NCI-H1092 (cell line): ENCODE results near the gene ALPK3.

Experiments used
- DNase-seq: peaks from one replicate; lab custom pipeline; 2025; lab: John Stamatoyannopoulos, UW

Gene ALPK3, protein sequence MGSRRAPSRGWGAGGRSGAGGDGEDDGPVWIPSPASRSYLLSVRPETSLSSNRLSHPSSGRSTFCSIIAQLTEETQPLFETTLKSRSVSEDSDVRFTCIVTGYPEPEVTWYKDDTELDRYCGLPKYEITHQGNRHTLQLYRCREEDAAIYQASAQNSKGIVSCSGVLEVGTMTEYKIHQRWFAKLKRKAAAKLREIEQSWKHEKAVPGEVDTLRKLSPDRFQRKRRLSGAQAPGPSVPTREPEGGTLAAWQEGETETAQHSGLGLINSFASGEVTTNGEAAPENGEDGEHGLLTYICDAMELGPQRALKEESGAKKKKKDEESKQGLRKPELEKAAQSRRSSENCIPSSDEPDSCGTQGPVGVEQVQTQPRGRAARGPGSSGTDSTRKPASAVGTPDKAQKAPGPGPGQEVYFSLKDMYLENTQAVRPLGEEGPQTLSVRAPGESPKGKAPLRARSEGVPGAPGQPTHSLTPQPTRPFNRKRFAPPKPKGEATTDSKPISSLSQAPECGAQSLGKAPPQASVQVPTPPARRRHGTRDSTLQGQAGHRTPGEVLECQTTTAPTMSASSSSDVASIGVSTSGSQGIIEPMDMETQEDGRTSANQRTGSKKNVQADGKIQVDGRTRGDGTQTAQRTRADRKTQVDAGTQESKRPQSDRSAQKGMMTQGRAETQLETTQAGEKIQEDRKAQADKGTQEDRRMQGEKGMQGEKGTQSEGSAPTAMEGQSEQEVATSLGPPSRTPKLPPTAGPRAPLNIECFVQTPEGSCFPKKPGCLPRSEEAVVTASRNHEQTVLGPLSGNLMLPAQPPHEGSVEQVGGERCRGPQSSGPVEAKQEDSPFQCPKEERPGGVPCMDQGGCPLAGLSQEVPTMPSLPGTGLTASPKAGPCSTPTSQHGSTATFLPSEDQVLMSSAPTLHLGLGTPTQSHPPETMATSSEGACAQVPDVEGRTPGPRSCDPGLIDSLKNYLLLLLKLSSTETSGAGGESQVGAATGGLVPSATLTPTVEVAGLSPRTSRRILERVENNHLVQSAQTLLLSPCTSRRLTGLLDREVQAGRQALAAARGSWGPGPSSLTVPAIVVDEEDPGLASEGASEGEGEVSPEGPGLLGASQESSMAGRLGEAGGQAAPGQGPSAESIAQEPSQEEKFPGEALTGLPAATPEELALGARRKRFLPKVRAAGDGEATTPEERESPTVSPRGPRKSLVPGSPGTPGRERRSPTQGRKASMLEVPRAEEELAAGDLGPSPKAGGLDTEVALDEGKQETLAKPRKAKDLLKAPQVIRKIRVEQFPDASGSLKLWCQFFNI (N-terminal part only)

DNA sequence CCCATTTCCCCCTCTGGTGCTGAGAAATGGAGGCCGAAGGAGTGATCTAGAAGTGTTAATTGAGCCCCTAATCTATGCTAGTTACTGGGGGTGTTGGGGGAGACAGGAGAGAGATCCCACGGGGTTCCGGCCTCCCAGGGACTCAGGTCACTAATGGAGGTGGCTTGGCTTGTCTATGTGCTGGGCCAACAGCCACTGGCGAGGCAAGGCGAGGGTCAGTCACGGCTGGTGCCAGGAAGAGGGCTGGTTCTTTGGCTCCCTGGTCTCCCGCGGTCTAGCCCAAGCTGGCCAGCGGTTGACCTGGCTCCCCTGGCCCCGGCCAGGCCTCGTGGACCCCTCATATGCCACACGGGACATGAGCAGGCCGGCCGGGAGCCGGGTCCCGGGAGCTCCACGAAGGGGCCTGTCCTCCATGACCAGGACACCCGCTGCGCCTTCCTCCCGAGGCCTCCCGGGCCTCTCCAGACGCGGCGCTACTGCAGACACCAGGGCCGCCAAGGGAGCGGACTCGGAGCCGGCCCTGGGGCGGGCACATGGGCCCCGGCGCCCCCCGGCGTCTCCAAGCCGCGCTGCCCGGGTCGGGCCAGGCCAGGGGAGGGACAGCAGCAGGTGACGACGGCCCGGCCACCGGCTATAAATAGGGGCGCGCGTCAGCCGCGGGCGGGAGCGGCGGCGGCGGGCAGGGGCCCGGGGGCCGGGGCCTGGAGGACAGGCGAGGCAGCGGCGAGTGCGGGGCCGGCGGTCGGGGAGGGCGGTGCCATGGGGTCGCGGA, at the start of gene ALPK3:
Gene ALPK3, plus strand, starts transcription at position 663 of the 772 bp plus-strand sequence. Its CDS starts 97 bp downstream, at position 760.
- no peak for DNase-seq

GRCh38 chr15:84772031-84772430, 45.1 kb upstream of the ALPK3 start:
- no peak for DNase-seq

- DNase-seq = no peak
These were observed 44.7 kb upstream of the ALPK3 start for GRCh38 chr15:84772467-84772866.

- DNase-seq = no peak
These were observed 43.4 kb upstream of the ALPK3 start for GRCh38 chr15:84773716-84774115.

DNA sequence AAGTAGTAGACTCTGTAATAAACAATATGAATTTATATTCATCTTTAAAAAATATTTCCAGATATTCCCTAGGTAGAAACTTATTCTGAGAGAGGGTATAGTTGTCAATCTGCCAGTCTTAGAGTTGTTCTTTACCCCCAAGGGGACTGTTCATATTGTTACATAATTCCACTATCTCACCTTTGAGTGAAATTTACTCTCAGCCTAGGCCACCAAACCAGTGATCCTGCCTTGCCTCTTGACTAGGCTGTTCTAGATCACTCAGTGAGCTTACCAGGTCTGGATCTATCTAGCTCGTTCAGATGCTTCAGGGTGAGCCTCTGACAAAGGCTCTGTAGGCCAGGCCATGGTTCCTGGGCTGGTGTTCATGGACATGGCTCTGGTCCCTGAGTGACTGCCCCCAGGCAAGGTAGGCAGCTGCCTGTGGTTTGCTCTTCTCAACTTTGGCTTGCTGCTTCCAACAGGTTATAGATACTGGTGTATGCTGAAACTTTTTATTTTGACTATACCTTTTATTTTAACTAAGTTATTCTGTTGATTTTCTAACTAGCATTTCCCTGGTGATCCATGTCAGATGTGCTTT, 41.2 kb upstream of the ALPK3 start:
- no peak for DNase-seq

DNA sequence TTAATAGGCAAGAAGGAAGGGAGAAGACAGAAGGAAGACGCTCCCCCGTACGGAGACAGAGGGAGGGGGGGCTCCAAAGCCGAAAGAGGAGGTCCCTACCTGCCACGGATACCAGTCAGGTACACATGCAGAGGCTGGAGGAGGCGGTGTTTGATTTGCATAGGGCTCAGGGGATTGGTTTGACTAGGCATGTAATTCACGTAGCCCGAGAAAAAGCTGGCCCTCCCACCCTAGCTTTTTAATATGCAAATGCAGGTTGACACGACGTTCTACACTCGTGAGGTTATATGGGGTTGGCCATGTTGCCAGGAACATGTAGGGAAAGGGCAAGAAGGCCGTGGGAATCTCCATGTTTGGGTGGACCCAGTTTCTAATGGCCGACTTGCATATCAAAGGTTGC, 39.0 kb upstream of the ALPK3 start:
- no peak for DNase-seq

GRCh38 chr15:84780492-84780891, 36.7 kb upstream of the ALPK3 start:
- DNase-seq = no peak

DNA sequence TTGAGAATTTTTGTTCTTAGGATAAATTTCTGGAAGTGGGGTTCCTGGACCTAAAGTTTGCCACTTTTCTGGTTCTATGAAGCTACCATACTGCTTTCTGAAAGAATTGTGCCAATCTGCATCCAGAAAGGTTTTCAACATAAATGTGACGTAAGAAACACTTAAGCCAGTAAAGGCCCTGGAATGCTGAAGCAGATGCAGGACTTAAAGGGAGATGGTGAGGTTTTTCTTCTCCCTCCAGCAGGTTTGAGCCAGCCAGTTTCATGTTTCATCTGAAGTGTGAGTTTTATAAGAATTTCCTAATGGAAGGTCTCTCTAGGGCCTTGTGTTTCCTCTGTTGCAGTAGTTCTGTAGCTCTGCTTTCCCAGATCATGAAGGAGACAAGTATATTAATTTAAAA, 35.7 kb upstream of the ALPK3 start:
- DNase-seq = no peak

DNA sequence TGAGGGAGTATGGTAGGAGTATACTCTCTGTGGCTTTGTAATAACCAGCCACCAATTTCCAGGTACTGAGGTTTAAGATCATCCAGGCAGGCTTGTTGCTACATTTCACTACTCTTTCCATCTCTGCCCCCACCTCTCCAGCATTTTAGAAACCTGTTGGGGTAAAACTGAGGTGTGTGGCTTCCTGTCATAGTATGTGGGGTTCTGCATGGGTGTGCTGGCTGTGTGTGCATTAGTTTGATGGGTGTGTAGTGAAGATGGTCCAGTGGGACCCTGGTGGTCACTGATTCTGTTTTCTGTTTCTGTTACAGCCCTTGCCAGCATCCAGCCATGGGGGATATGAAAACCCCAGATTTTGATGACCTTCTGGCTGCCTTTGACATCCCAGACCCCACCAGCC, 34.8 kb upstream of the ALPK3 start:
- DNase-seq = no peak

DNA sequence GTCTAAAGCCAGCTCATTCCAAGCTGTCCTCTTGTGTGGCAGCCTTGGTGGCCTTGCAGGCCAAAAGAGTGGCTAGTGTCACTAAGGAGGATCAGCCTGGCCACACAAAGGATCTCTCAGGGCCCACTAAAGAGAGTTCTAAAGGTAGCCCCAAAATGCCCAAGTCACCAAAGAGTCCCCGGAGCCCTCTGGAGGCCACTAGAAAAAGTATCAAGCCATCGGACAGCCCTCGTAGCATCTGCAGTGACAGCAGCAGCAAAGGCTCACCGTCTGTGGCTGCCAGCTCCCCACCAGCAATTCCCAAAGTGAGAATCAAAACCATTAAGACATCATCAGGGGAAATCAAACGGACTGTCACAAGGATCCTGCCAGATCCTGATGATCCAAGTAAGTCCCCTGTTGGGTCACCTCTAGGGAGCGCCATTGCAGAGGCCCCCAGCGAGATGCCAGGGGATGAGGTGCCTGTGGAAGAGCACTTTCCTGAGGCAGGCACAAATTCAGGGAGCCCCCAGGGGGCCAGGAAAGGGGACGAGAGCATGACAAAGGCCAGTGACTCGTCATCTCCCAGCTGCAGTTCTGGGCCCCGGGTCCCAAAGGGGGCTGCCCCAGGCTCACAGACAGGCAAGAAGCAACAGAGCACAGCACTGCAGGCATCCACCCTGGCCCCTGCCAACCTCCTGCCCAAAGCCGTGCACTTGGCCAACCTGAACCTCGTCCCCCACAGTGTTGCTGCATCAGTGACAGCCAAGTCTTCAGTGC, 33.5 kb upstream of the ALPK3 start:
- no peak for DNase-seq

DNA sequence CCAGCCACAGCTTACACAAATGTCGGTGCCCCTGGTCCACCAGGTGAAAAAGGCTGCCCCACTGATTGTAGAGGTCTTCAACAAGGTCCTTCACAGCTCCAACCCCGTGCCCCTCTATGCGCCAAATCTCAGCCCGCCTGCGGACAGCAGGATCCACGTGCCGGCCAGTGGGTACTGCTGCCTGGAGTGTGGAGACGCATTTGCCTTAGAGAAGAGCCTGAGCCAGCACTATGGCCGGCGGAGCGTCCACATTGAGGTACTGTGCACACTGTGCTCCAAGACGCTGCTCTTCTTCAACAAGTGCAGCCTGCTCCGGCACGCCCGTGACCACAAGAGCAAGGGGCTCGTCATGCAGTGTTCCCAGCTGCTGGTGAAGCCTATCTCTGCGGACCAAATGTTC, 32.9 kb upstream of the ALPK3 start:
- no peak for DNase-seq

DNA sequence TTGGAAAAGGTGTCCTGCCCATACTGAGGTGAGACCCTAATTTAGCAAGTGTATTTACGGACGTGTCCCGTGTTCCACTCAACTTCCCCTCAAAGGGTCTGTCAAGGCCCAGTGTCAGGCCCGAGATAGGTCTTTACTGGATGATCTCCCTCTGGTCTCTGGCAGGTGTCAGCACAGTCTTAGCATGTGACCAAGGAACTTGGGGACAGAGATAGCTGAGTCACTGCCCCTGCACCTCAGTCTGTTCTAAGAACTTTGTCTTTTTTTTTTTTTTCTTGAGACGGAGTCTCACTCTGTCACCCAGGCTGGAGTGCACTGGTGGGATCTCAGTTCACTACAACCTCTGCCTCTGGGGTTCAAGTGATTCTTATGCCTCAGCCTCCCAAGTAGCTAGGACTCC, 32.1 kb upstream of the ALPK3 start:
- no peak for DNase-seq

- no peak for DNase-seq
These were observed 28.7 kb upstream of the ALPK3 start for GRCh38 chr15:84788500-84788899.

GRCh38 chr15:84789762-84790161, 27.4 kb upstream of the ALPK3 start:
- DNase-seq = no peak

DNA sequence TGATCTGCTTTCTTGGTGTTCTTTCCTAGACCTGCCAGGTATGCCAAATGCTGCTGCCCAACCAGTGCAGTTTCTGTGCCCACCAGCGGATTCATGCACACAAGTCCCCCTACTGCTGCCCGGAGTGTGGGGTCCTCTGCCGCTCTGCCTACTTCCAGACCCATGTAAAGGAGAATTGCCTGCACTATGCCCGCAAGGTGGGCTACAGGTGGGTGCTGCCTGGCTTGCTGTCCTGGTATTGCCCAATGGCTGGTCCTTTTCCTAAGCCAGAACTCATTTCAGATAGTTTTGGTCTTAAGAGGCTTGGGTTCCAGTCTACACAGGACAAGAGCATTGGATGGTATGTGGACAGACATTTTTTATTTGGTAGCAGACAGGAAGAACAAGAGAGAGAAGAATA, 26.5 kb upstream of the ALPK3 start:
- no peak for DNase-seq

- DNase-seq = no peak
These were observed 25.4 kb upstream of the ALPK3 start for GRCh38 chr15:84791763-84792162.

- no peak for DNase-seq
These were observed 23.6 kb upstream of the ALPK3 start for GRCh38 chr15:84793431-84794161.

- DNase-seq = no peak
These were observed 23.0 kb upstream of the ALPK3 start for GRCh38 chr15:84794162-84794547.

DNA sequence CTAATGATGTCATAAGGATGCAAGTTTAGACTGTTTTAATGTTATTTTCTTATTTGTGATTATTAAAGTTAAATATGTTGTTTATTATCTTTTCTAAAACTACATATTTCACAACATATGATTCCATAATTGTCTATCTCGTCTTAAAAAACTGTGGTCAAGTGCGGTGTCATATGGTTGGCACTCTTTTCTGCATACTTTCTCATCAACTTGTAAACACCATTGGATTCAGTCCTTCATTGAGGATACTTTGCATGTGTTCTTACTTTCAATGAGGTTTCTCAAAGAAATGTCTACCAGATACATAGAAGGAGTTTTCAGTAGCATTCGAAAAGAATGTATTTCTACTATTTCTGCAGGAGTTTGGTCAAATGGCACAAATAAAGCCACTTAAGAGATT, 22.0 kb upstream of the ALPK3 start:
- DNase-seq = no peak

- DNase-seq = no peak
These were observed 19.9 kb upstream of the ALPK3 start for GRCh38 chr15:84797212-84797611.
